ENCODE results near the gene CEMIP.

Gene CEMIP

GRCh38 chr15:80778964-80779657, at the start of gene CEMIP:
Gene CEMIP, plus strand, starts transcription at chr15:80779370. Its CDS starts 94,510 bp downstream, at chr15:80873880.
- peak within 1 kb of the TSS; percentile 74 for H3K4me2 ChIP-seq
- peaks cover 65% of the 10 kb centered on the region for H3K27me3 ChIP-seq
- H3K4me1 ChIP-seq, result peaks cover 17% of the 10 kb centered on the region; the same call in 1 of the 2 replicates
- no peak within 1 kb of the TSS for H3K27ac ChIP-seq
- H3K36me3 ChIP-seq, result no peaks in the 10 kb centered on the region
- no peak for TF ChIP-seq Cebpa-rat (IDR thresholded peaks at IDR 0.05)
- peak within 1 kb of the TSS; percentile 52 for H3K4me3 ChIP-seq
- no peak within 1 kb of the TSS for H3K9ac ChIP-seq
- H4K20me1 ChIP-seq, result peaks cover 20% of the 10 kb centered on the region; the same call in 1 of the 2 replicates
- peaks cover 11% of the 10 kb centered on the region; the same call in 1 of the 2 replicates for H3K9me3 ChIP-seq

GRCh38 chr15:80730387-80730786, 48.8 kb upstream of the CEMIP start:
- Histone ChIP-seq H3K27ac (no peak overlapping the region), H3K9ac (no peak overlapping the region), H3K4me2 (no peak overlapping the region), H3K9me3 (peaks cover 15% of the 10 kb centered on the region), H3K4me3 (no peak overlapping the region), H3K4me1 (no peaks in the 10 kb centered on the region), H3K36me3 (peaks cover 28% of the 10 kb centered on the region), H3K27me3 (no peaks in the 10 kb centered on the region), H4K20me1 (peaks cover 76% of the 10 kb centered on the region)
- TF ChIP-seq Cebpa-rat (IDR thresholded peaks at IDR 0.05), result no peak

- no peaks in the 10 kb centered on the region for H3K4me1 ChIP-seq
- no peak overlapping the region for H3K4me2 ChIP-seq
- H3K9ac ChIP-seq, result no peak overlapping the region
- no peaks in the 10 kb centered on the region for H3K27me3 ChIP-seq
- H4K20me1 ChIP-seq, result peaks cover 78% of the 10 kb centered on the region
- 0 out of 2 replicates have a peak, but pooled peaks cover 12% of the 10 kb centered on the region for H3K9me3 ChIP-seq
- no peak for TF ChIP-seq Cebpa-rat (IDR thresholded peaks at IDR 0.05)
- H3K27ac ChIP-seq, result no peak overlapping the region
- H3K4me3 ChIP-seq, result no peak overlapping the region
- H3K36me3 ChIP-seq, result peaks cover 25% of the 10 kb centered on the region
These were observed 48.2 kb upstream of the CEMIP start for GRCh38 chr15:80730926-80731325.

GRCh38 chr15:80732167-80732566, 47.0 kb upstream of the CEMIP start:
- no peak overlapping the region for H3K4me3 ChIP-seq
- peaks cover 24% of the 10 kb centered on the region for H3K36me3 ChIP-seq
- H3K27ac ChIP-seq, result no peak overlapping the region
- no peak overlapping the region for H3K9ac ChIP-seq
- no peak overlapping the region for H3K4me2 ChIP-seq
- no peaks in the 10 kb centered on the region for H3K27me3 ChIP-seq
- TF ChIP-seq Cebpa-rat (IDR thresholded peaks at IDR 0.05), result no peak
- H3K4me1 ChIP-seq, result no peaks in the 10 kb centered on the region
- H4K20me1 ChIP-seq, result peaks cover 75% of the 10 kb centered on the region
- H3K9me3 ChIP-seq, result peaks cover 12% of the 10 kb centered on the region; the same call in 1 of the 2 replicates

- no peak for TF ChIP-seq Cebpa-rat (IDR thresholded peaks at IDR 0.05)
- Histone ChIP-seq H3K4me3 (no peak overlapping the region), H3K4me1 (no peaks in the 10 kb centered on the region), H3K27ac (no peak overlapping the region), H3K4me2 (no peak overlapping the region), H3K27me3 (no peaks in the 10 kb centered on the region), H3K9ac (no peak overlapping the region), H3K36me3 (peaks cover 22% of the 10 kb centered on the region), H3K9me3 (peaks cover 16% of the 10 kb centered on the region), H4K20me1 (peaks cover 69% of the 10 kb centered on the region)
These were observed 46.4 kb upstream of the CEMIP start for GRCh38 chr15:80732818-80733217.

- H4K20me1 ChIP-seq, result peaks cover 63% of the 10 kb centered on the region
- no peak overlapping the region for H3K4me2 ChIP-seq
- H3K27me3 ChIP-seq, result no peaks in the 10 kb centered on the region
- no peak overlapping the region for H3K9ac ChIP-seq
- H3K4me3 ChIP-seq, result no peak overlapping the region
- TF ChIP-seq Cebpa-rat (IDR thresholded peaks at IDR 0.05), result no peak
- H3K27ac ChIP-seq, result no peak overlapping the region
- H3K36me3 ChIP-seq, result peaks cover 28% of the 10 kb centered on the region
- peaks cover 23% of the 10 kb centered on the region for H3K9me3 ChIP-seq
- no peaks in the 10 kb centered on the region for H3K4me1 ChIP-seq
These were observed 45.7 kb upstream of the CEMIP start for GRCh38 chr15:80733460-80733859.

GRCh38 chr15:80735344-80735743, 43.8 kb upstream of the CEMIP start:
- Histone ChIP-seq H3K27ac (no peak overlapping the region), H3K4me2 (no peak overlapping the region), H3K9ac (no peak overlapping the region), H3K36me3 (peaks cover 45% of the 10 kb centered on the region), H4K20me1 (peaks cover 62% of the 10 kb centered on the region), H3K4me3 (no peak overlapping the region), H3K9me3 (peaks cover 24% of the 10 kb centered on the region), H3K27me3 (no peaks in the 10 kb centered on the region), H3K4me1 (no peaks in the 10 kb centered on the region)
- TF ChIP-seq Cebpa-rat (IDR thresholded peaks at IDR 0.05), result no peak

- no peak for TF ChIP-seq Cebpa-rat (IDR thresholded peaks at IDR 0.05)
- Histone ChIP-seq H3K27ac (no peak overlapping the region), H3K36me3 (peaks cover 48% of the 10 kb centered on the region), H3K4me3 (no peak overlapping the region), H3K4me1 (no peaks in the 10 kb centered on the region), H3K4me2 (no peak overlapping the region), H4K20me1 (peaks cover 58% of the 10 kb centered on the region), H3K9ac (no peak overlapping the region), H3K9me3 (peaks cover 24% of the 10 kb centered on the region), H3K27me3 (no peaks in the 10 kb centered on the region)
These were observed 42.6 kb upstream of the CEMIP start for GRCh38 chr15:80736560-80736959.

- H3K27ac ChIP-seq, result no peak overlapping the region
- H3K36me3 ChIP-seq, result peaks cover 44% of the 10 kb centered on the region
- H4K20me1 ChIP-seq, result peaks cover 55% of the 10 kb centered on the region; the same call in 1 of the 2 replicates
- H3K9ac ChIP-seq, result no peak overlapping the region
- H3K4me1 ChIP-seq, result no peaks in the 10 kb centered on the region
- peaks cover 24% of the 10 kb centered on the region for H3K9me3 ChIP-seq
- no peak for TF ChIP-seq Cebpa-rat (IDR thresholded peaks at IDR 0.05)
- H3K4me2 ChIP-seq, result no peak overlapping the region
- no peaks in the 10 kb centered on the region for H3K27me3 ChIP-seq
- H3K4me3 ChIP-seq, result no peak overlapping the region
These were observed 39.3 kb upstream of the CEMIP start for GRCh38 chr15:80739919-80740318.

- Histone ChIP-seq H3K9ac (no peak overlapping the region), H3K27ac (no peak overlapping the region), H3K4me2 (no peak overlapping the region), H3K9me3 (peaks cover 31% of the 10 kb centered on the region), H3K27me3 (no peaks in the 10 kb centered on the region), H3K4me1 (no peaks in the 10 kb centered on the region), H3K36me3 (peaks cover 45% of the 10 kb centered on the region), H4K20me1 (peaks cover 55% of the 10 kb centered on the region; the same call in 1 of the 2 replicates), H3K4me3 (no peak overlapping the region)
- no peak for TF ChIP-seq Cebpa-rat (IDR thresholded peaks at IDR 0.05)
These were observed 37.1 kb upstream of the CEMIP start for GRCh38 chr15:80742081-80742480.
